ENCODE measurements around the gene LIPC. TPM values are rescaled to one million over a fixed set of nuclear protein-coding genes. Genes with fewer than 3 reads are reported as not detected.
A peak's percentile ranks its signal among the peaks of the same experiment; 100 is the strongest.

The LIPC gene
- total and polyA plus RNA-seq, 8 donors = 0.69 to 5.5 (median 1.5) TPM

DNA sequence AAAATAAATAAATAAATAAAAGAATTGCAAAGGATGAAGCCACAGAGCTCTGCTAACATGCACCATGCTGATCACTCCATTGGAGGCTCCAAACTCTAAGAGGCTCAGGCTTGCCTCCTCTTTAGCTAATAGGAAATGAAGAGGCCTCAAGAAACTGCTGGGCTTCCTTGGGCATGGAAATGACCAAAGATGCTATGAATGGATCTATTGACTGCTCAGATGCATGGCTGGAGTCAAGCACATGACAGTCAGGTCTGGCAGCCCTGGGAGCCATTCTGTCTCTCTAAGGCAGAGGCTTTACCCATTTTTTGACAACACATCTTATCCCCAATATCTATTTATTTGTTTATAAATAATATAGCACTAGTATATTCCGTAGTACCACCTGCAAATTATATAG, 5.3 kb upstream of the LIPC start:
- intact Hi-C loops (cut with DNase I) = loop anchor here in 1 of 3 donors (10.0 kb wide), 1 partner anchor 122 kb away; no protein-coding TSS in a partner anchor
- no peak for ATAC-seq
- Histone ChIP-seq H3K4me1 (peaks cover 0 to 11% (median 9%) of the 10 kb centered on the region in 3 donors), H3K36me3 (no peaks in the 10 kb centered on the region), H3K4me3 (no peak overlapping the region), H3K27me3 (no peaks in the 10 kb centered on the region), H3K9me3 (no peaks in the 10 kb centered on the region), H3K27ac (no peak overlapping the region)
- no peak for FAIRE-seq
- 88 to 100% methylated on average over 1 of the region's 1 CpG for WGBS, 2 donors
- no peak for DNase-seq
- TF ChIP-seq, protein P1, sequence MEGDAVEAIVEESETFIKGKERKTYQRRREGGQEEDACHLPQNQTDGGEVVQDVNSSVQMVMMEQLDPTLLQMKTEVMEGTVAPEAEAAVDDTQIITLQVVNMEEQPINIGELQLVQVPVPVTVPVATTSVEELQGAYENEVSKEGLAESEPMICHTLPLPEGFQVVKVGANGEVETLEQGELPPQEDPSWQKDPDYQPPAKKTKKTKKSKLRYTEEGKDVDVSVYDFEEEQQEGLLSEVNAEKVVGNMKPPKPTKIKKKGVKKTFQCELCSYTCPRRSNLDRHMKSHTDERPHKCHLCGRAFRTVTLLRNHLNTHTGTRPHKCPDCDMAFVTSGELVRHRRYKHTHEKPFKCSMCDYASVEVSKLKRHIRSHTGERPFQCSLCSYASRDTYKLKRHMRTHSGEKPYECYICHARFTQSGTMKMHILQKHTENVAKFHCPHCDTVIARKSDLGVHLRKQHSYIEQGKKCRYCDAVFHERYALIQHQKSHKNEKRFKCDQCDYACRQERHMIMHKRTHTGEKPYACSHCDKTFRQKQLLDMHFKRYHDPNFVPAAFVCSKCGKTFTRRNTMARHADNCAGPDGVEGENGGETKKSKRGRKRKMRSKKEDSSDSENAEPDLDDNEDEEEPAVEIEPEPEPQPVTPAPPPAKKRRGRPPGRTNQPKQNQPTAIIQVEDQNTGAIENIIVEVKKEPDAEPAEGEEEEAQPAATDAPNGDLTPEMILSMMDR (IDR thresholded peaks at IDR 0.05) = no peak

- H3K4me1 ChIP-seq = peaks cover 0 to 11% (median 9%) of the 10 kb centered on the region in 3 donors
- no peak for FAIRE-seq
- no peaks in the 10 kb centered on the region for H3K27me3 ChIP-seq
- no peaks in the 10 kb centered on the region for H3K36me3 ChIP-seq
- no peak for DNase-seq
- H3K9me3 ChIP-seq = no peaks in the 10 kb centered on the region
- H3K4me3 ChIP-seq = no peak overlapping the region
- TF ChIP-seq, protein P1 (IDR thresholded peaks at IDR 0.05) = no peak
- intact Hi-C loops (cut with DNase I) = loop anchor here in 1 of 3 donors (10.0 kb wide), 1 partner anchor 123 kb away; no protein-coding TSS in a partner anchor
- ATAC-seq = no peak
- H3K27ac ChIP-seq = no peak overlapping the region
These were observed 3.8 kb upstream of the LIPC start for GRCh38 chr15:58427987-58428386.

GRCh38 chr15:58430224-58430787, 1.5 kb upstream of the LIPC start:
- H3K27ac ChIP-seq = no peak overlapping the region
- DNase-seq = no peak
- H3K4me3 ChIP-seq = no peak overlapping the region
- no peak for ATAC-seq
- H3K9me3 ChIP-seq = no peaks in the 10 kb centered on the region
- WGBS, 2 donors = 93 to 95% methylated on average over 5 of the region's 5 CpGs
- TF ChIP-seq, protein P1 (IDR thresholded peaks at IDR 0.05) = no peak
- peaks cover 0 to 6% (median 5%) of the 10 kb centered on the region in 3 donors for H3K4me1 ChIP-seq
- intact Hi-C loops (cut with DNase I) = loop anchor here in 1 of 3 donors (10.0 kb wide), 1 partner anchor 324 kb away; no protein-coding TSS in a partner anchor
- H3K36me3 ChIP-seq = no peaks in the 10 kb centered on the region
- no peak for FAIRE-seq
- no peaks in the 10 kb centered on the region for H3K27me3 ChIP-seq

GRCh38 chr15:58432401-58432800, 610 bp downstream of the LIPC start:
- intact Hi-C loops (cut with DNase I) = loop anchor here in 1 of 3 donors (10.0 kb wide), 1 partner anchor 322 kb away; no protein-coding TSS in a partner anchor
- ATAC-seq (peak; percentile 43 to 71 (median 68)), DNase-seq (no peak), FAIRE-seq (no peak)
- H3K4me3 ChIP-seq = no peak overlapping the region
- H3K9me3 ChIP-seq = no peaks in the 10 kb centered on the region
- TF ChIP-seq, protein P1 (IDR thresholded peaks at IDR 0.05) = no peak
- peak overlapping the region in 3 of 4 donors; percentile 1 to 67 (median 57) for H3K27ac ChIP-seq
- no peaks in the 10 kb centered on the region for H3K36me3 ChIP-seq
- peaks cover 0 to 5% (median 0%) of the 10 kb centered on the region in 3 donors for H3K4me1 ChIP-seq
- H3K27me3 ChIP-seq = no peaks in the 10 kb centered on the region
- WGBS, 2 donors = 29 to 46% methylated on average over 7 of the region's 7 CpGs

Data from pancreas (tissue), 10 donors.